Panc1 (cell line): ENCODE data around the gene CHPF2. TPM values are rescaled to one million over a fixed set of nuclear protein-coding genes. Genes with fewer than 3 reads are reported as not detected.

Source experiments
- ATAC-seq: fragments of 200-7000 bp; cut with Tn5 transposase; 2 replicates; pipeline ENCODE4 v1.9.1; 2020; ENCODE audit warnings: mild to moderate bottlenecking, moderate library complexity
- BruUV-seq: library from RNA; stranded (reverse); fragments of 400-500 nt; replicated peaks from 2 replicates; lab custom pipeline; 2021; lab: Mats Ljungman, UMichigan
- CTCF ChIA-PET: fragments of 300-600 bp; sonication (Branson Sonifier 250); formaldehyde crosslinking; loops from one replicate; lab custom pipeline; 2022; ENCODE audit warnings: antibody characterized with exemption; lab: Charles Lee
- POLR2A ChIA-PET: fragments of 300-600 bp; sonication (Branson Sonifier 250); formaldehyde crosslinking; loops from one replicate; lab custom pipeline; 2022; ENCODE audit warnings: antibody characterized with exemption; lab: Charles Lee
- DNase-seq: peaks from one replicate; pipeline ENCODE4 v3.0.0-alpha.2; 2010; ENCODE audit warnings: low read depth, low spot score
- H3K27ac ChIP-seq: 2 replicates; pipeline ENCODE4 v1.5.1; 2011; ENCODE audit warnings: mild to moderate bottlenecking, low read length, inconsistent platforms
- H3K27me3 ChIP-seq: fragments of 200-500 bp; sonication (Bioruptor generic); 2 replicates; pipeline ENCODE4 v1.6.0; 2014; ENCODE audit warnings: low read length, inconsistent platforms; ENCODE audit not compliant: control insufficient read depth, insufficient read depth
- H3K36me3 ChIP-seq: fragments of 200-500 bp; sonication (Bioruptor generic); 2 replicates; pipeline ENCODE4 v1.5.1; 2014; ENCODE audit warnings: inconsistent platforms, mild to moderate bottlenecking, low read length, moderate library complexity; ENCODE audit not compliant: control insufficient read depth, insufficient read depth
- H3K4me1 ChIP-seq: 2 replicates; pipeline ENCODE4 v1.5.1; 2011; ENCODE audit warnings: inconsistent platforms, mild to moderate bottlenecking, low read length, moderate library complexity; ENCODE audit not compliant: control insufficient read depth, insufficient read depth
- H3K4me3 ChIP-seq, 2 experiments: 2 replicates each; pipeline ENCODE4 v1.5.1; 2011 to 2012; ENCODE audit warnings: low read depth in 2 of 2, low read length in 2 of 2, mild to moderate bottlenecking in 2 of 2, inconsistent platforms in 1 of 2, moderate library complexity in 1 of 2
- H3K9me3 ChIP-seq: fragments of 200-500 bp; sonication (Bioruptor generic); 2 replicates; pipeline ENCODE4 v1.5.1; 2014; ENCODE audit warnings: low read depth, mild to moderate bottlenecking, inconsistent platforms, low read length, moderate library complexity; ENCODE audit not compliant: control insufficient read depth, insufficient read depth
- CTCF ChIP-seq: fragments of 450-650 bp; IDR thresholded peaks from 2 replicates; pipeline ENCODE4 v1.5.1; 2017; ENCODE audit warnings: mild to moderate bottlenecking
- POLR2AphosphoS5 ChIP-seq: IDR thresholded peaks from 2 replicates; pipeline ENCODE4 v1.6.1; 2012; ENCODE audit warnings: mild to moderate bottlenecking, low read depth, low read length, moderate library complexity
- REST ChIP-seq, 2 experiments: IDR thresholded peaks; 2 replicates each; pipeline ENCODE4 v1.6.1; 2011 to 2012; ENCODE audit warnings: low read depth in 2 of 2, control low read depth in 1 of 2, low read length in 1 of 2, mild to moderate bottlenecking in 1 of 2, moderate library complexity in 1 of 2; ENCODE audit not compliant: insufficient read depth in 1 of 2
- SIN3A ChIP-seq: IDR thresholded peaks from 2 replicates; pipeline ENCODE4 v1.6.1; 2012; ENCODE audit warnings: low read depth, mild to moderate bottlenecking, low read length, moderate library complexity, borderline replicate concordance; ENCODE audit not compliant: insufficient read depth
- TCF7L2 ChIP-seq: IDR thresholded peaks from 2 replicates; pipeline ENCODE4 v1.6.1; 2011; ENCODE audit warnings: mild to moderate bottlenecking, low read depth, low read length, inconsistent platforms
- in situ Hi-C: cut with HindIII; loops from 2 replicates; pipeline ENCODE4 v1.10.0; 2016; ENCODE audit warnings: low sequenced_read_pairs, low pct_unique_long_range_greater_than_20kb
- intact Hi-C: fragments of 100-400 bp; cut with micrococcal nuclease; formaldehyde crosslinking; loops from one replicate; pipeline ENCODE4 v1.10.0; 2022; ENCODE audit not compliant: unreplicated experiment
- total RNA-seq: library from RNA; stranded (reverse); gene quantifications from one replicate; pipeline ENCODE4 v1.2.1, GENCODE V29; 2021; ENCODE audit not compliant: unreplicated experiment

CHPF2 gene
- total RNA-seq, 1 experiment from 2014 or later: 44.9 TPM

GRCh38 chr7:151205730-151206129 is 26.6 kb upstream of the CHPF2 start:
- no peak for ATAC-seq
- intact Hi-C loops (no loop called here), in situ Hi-C loops (loop anchor here (5.0 kb wide), 1 partner anchor 38 kb away; the partner anchor contains the start of gene GBX1)
- ChIA-PET CTCF (interaction anchor here (0.6 kb wide), 1 partner anchor 40 kb away, joined by 5 read pairs; no protein-coding TSS in a partner anchor), POLR2A (no interaction called here)
- no peak overlapping the region for H3K4me3 ChIP-seq
- BruUV-seq: no TSS peak
- no peak for TF ChIP-seq CTCF
- no peak for TF ChIP-seq POLR2AphosphoS5
- no peak for TF ChIP-seq REST (IDR thresholded peaks at IDR 0.05; ENCODE audit: insufficient read depth in 1 of 2, low read depth in 2 of 2, low read length in 1 of 2)
- no peak for TF ChIP-seq TCF7L2
- no peak for TF ChIP-seq SIN3A
- no peaks in the 10 kb centered on the region for H3K4me1 ChIP-seq
- no peaks in the 10 kb centered on the region for H3K36me3 ChIP-seq
- H3K27me3 ChIP-seq: 0 out of 2 replicates have a peak, but pooled peaks cover 2% of the 10 kb centered on the region
- no peak for DNase-seq
- H3K27ac ChIP-seq: no peak overlapping the region
- no peaks in the 10 kb centered on the region for H3K9me3 ChIP-seq

DNA sequence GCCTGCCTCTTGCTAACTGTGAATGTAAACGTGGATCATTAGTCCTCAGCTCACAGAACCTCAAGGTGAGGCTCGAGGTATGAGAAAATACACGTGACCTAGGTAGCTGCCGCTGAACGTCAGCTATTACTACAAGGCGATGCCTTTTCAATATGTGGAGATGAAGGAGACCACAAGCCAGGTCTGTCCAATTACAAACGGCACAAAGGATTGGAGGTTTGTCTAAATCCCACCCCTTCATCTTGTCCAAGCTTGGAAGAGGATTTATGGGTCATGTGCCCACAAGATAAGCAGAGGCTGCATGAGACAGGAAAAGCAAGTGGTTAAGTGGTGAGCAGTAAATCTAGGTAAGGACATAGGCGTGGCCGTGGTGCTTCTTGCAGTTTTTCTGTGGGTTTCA is 25.4 kb upstream of the CHPF2 start:
- no TSS peak for BruUV-seq
- in situ Hi-C loops: loop anchor here (5.0 kb wide), 1 partner anchor 40 kb away; the partner anchor contains the start of gene GBX1
- Histone ChIP-seq H3K4me3 (no peak overlapping the region), H3K4me1 (no peaks in the 10 kb centered on the region), H3K9me3 (no peaks in the 10 kb centered on the region), H3K27ac (no peak overlapping the region), H3K36me3 (no peaks in the 10 kb centered on the region), H3K27me3 (no peaks in the 10 kb centered on the region)
- ATAC-seq (no peak), DNase-seq (no peak)
- intact Hi-C loops: no loop called here
- ChIA-PET CTCF (no interaction called here), POLR2A (no interaction called here)
- TF ChIP-seq CTCF (no peak), TCF7L2 (no peak), SIN3A (no peak), REST (IDR thresholded peaks at IDR 0.05; ENCODE audit: insufficient read depth in 1 of 2, low read depth in 2 of 2, low read length in 1 of 2) (no peak), POLR2AphosphoS5 (no peak)
